Measurements from ENCODE around the gene DAPL1.

GRCh38 chr2:158796652-158797051, 1.5 kb downstream of the DAPL1 start:
- TF ChIP-seq, protein P1, sequence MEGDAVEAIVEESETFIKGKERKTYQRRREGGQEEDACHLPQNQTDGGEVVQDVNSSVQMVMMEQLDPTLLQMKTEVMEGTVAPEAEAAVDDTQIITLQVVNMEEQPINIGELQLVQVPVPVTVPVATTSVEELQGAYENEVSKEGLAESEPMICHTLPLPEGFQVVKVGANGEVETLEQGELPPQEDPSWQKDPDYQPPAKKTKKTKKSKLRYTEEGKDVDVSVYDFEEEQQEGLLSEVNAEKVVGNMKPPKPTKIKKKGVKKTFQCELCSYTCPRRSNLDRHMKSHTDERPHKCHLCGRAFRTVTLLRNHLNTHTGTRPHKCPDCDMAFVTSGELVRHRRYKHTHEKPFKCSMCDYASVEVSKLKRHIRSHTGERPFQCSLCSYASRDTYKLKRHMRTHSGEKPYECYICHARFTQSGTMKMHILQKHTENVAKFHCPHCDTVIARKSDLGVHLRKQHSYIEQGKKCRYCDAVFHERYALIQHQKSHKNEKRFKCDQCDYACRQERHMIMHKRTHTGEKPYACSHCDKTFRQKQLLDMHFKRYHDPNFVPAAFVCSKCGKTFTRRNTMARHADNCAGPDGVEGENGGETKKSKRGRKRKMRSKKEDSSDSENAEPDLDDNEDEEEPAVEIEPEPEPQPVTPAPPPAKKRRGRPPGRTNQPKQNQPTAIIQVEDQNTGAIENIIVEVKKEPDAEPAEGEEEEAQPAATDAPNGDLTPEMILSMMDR (IDR thresholded peaks at IDR 0.05): no peak
- TF ChIP-seq POLR2A (IDR thresholded peaks at IDR 0.05) (no peak), EP300 (IDR thresholded peaks at IDR 0.05) (no peak)
